ENCODE results near the gene EXOC6.

DNA sequence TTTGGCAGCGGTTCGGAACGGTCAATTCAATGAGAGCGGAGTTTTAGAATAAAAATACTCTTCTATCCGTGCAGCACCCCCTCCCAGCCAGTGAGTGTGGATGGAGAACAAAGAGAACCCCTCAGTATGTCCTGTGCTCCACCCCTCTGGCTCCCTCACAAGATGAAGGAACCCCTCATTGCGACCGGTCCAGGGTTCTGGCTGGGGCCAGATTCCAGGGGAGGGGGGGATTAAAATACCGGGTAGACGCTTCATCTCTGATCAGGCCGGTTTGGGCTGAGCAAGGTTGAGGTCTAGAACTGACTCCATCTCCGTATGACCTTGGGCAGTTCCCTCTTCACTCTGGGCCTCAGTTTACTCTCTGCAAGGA lies 218.2 kb downstream of the EXOC6 start:
- TF ChIP-seq, protein P1, sequence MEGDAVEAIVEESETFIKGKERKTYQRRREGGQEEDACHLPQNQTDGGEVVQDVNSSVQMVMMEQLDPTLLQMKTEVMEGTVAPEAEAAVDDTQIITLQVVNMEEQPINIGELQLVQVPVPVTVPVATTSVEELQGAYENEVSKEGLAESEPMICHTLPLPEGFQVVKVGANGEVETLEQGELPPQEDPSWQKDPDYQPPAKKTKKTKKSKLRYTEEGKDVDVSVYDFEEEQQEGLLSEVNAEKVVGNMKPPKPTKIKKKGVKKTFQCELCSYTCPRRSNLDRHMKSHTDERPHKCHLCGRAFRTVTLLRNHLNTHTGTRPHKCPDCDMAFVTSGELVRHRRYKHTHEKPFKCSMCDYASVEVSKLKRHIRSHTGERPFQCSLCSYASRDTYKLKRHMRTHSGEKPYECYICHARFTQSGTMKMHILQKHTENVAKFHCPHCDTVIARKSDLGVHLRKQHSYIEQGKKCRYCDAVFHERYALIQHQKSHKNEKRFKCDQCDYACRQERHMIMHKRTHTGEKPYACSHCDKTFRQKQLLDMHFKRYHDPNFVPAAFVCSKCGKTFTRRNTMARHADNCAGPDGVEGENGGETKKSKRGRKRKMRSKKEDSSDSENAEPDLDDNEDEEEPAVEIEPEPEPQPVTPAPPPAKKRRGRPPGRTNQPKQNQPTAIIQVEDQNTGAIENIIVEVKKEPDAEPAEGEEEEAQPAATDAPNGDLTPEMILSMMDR (IDR thresholded peaks at IDR 0.05) = no peak
- TF ChIP-seq POLR2A (IDR thresholded peaks at IDR 0.05; ENCODE audit: low read depth) = no peak
- no peak for TF ChIP-seq POLR2AphosphoS5 (IDR thresholded peaks at IDR 0.05)
- TF ChIP-seq EP300 (IDR thresholded peaks at IDR 0.05) = no peak
